Activated naive CD8-positive, alpha-beta T cell treated with anti-CD3 and anti-CD28 coated beads for 36 hours (primary cell): ENCODE results near the gene EIF1AD. TPM values are rescaled to one million over a fixed set of nuclear protein-coding genes. Genes with fewer than 3 reads are reported as not detected.
A peak's percentile ranks its signal among the peaks of the same experiment; 100 is the strongest.

ENCODE experiments used
- DNase-seq: peaks from one replicate; pipeline ENCODE4 v3.0.0; 2021
- H3K27ac Mint-ChIP-seq: one replicate; pipeline ENCODE4 v1.8.0; 2022; ENCODE audit warnings: mild to moderate bottlenecking, moderate library complexity, mixed read lengths
- H3K27me3 Mint-ChIP-seq: one replicate; pipeline ENCODE4 v1.8.0; 2022; ENCODE audit warnings: mild to moderate bottlenecking, mixed read lengths
- H3K36me3 Mint-ChIP-seq: one replicate; pipeline ENCODE4 v1.8.0; 2021; ENCODE audit warnings: mild to moderate bottlenecking, mixed read lengths
- H3K4me1 Mint-ChIP-seq: one replicate; pipeline ENCODE4 v1.8.0; 2021; ENCODE audit warnings: mixed read lengths
- H3K4me3 Mint-ChIP-seq: one replicate; pipeline ENCODE4 v1.8.0; 2022; ENCODE audit warnings: mild to moderate bottlenecking, moderate library complexity, mixed read lengths
- H3K9me3 Mint-ChIP-seq: one replicate; pipeline ENCODE4 v1.8.0; 2022; ENCODE audit warnings: mixed read lengths
- total RNA-seq, 2 experiments: library from RNA; stranded (reverse); gene quantifications; one replicate each; pipeline ENCODE4 v1.2.3, GENCODE V29; 2021

The EIF1AD gene
- total RNA-seq, 2 experiments from 2014 or later = 56.8 to 63.7 TPM

DNA sequence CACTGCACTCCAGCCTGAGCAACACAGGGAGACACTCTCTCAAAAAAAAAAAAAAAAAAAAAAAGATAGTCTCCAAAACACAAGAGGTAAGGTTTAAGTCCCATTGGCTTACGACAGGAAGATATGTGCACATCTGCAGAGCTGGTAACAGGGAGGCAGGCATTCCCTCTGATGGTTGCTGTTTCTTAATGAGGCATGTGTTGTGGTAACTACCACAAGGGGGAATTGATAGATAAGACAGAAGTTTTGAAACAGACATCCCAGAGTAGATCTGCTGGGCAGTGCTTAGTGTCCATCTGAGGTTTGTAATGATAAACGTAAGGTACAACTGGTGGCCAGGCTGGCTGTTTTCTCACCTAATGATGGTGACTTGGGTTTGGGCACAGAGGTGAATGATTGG, 4.7 kb downstream of the EIF1AD start:
- H3K9me3 Mint-ChIP-seq = no peaks in the 10 kb centered on the region
- H3K27me3 Mint-ChIP-seq = no peaks in the 10 kb centered on the region
- H3K36me3 Mint-ChIP-seq = peaks cover 40% of the 10 kb centered on the region
- peaks cover 24% of the 10 kb centered on the region for H3K4me1 Mint-ChIP-seq
- no peak overlapping the region for H3K27ac Mint-ChIP-seq
- DNase-seq = no peak
- no peak overlapping the region for H3K4me3 Mint-ChIP-seq

DNA sequence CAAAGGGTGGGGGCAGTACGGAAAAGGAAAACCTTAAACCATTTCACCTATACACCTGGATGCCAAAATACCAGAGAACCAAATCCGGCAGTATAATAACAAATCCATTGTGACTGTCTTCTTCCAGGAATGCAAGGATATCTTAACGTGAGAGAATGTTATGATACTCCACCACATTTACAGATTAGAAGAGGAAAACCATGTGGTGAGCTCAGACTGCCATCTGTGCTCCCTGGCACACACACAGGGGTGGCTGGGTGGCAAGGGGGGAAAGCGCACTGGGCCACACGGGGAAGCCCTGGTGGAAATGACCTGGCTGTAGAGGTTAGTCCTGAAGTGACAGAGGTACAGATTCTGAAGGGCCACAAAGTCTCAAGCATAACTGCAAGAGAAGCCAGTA, 9.9 kb downstream of the EIF1AD start:
- H3K4me1 Mint-ChIP-seq = peaks cover 6% of the 10 kb centered on the region
- H3K27me3 Mint-ChIP-seq = no peaks in the 10 kb centered on the region

DNA sequence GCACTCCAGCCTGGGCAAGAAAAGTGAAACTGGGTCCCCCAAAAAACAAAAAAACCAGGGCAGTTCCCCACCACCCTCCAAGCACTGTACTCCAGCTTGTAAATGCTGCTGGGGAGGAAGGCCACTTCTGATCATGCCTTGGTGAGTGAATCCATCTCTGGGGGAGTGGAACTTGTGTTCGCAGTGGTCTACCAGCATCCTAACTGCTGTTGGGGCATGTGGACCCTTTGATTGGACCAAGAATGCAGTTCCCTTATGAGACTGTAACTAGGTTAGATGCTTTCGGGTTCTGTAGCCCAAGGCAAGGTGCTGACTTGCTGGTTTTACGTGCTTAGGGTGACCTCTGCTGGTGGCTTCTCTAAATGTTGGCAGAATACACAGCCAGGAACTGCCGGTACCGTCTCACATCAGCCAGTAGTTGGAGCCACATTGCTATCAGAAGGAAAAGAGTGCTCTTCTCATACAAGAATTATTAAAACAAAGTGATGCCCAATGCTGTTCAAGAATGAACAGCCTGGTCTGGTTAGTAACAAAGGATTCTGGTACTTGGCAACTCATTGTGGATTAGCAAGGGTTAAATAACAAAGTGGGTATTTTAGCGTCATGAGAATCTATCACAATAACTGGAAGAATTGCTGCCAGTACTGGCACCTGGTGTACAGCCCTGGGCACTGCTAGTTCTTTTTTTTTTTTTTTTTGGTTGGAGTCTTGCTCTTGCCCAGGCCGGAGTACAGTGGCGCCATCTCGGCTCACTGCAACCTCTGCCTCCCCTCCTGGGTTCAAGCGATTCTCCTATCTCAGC, 13.0 kb downstream of the EIF1AD start:
- Mint-ChIP-seq H3K9me3 (no peaks in the 10 kb centered on the region), H3K27me3 (no peaks in the 10 kb centered on the region), H3K27ac (peak overlapping the region; percentile 69), H3K36me3 (peaks cover 9% of the 10 kb centered on the region), H3K4me1 (peaks cover 6% of the 10 kb centered on the region), H3K4me3 (no peak overlapping the region)
- DNase-seq = peak; percentile 86

More for the DNA sequence above, 9.9 kb downstream of the EIF1AD start:
- no peak overlapping the region for H3K4me3 Mint-ChIP-seq
- H3K36me3 Mint-ChIP-seq = peaks cover 11% of the 10 kb centered on the region
- no peak overlapping the region for H3K27ac Mint-ChIP-seq
- no peak for DNase-seq
- H3K9me3 Mint-ChIP-seq = no peaks in the 10 kb centered on the region

DNA sequence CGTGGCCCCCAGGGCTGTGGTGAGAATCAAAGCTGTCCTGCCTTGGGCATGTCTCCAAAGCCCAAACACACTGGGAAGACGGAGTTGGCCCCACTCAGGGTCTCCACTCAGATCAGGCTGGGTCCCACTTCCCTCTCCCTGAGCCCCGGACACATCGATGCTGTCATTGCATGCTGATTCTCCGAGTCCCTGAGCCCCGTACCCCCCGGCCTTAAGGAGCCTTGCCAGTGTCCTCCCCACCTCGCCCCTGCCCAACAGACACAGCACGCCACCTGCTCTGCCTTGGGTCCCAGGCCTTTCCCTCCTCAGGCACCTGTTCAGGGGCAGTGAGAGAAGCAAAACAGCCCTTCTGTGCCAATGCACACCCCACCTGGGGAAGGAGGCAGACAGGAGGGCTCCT, 14.6 kb downstream of the EIF1AD start:
- DNase-seq = no peak
- Mint-ChIP-seq H3K27me3 (no peaks in the 10 kb centered on the region), H3K4me1 (peaks cover 6% of the 10 kb centered on the region), H3K9me3 (no peaks in the 10 kb centered on the region), H3K4me3 (no peak overlapping the region), H3K27ac (no peak overlapping the region), H3K36me3 (peaks cover 9% of the 10 kb centered on the region)

DNA sequence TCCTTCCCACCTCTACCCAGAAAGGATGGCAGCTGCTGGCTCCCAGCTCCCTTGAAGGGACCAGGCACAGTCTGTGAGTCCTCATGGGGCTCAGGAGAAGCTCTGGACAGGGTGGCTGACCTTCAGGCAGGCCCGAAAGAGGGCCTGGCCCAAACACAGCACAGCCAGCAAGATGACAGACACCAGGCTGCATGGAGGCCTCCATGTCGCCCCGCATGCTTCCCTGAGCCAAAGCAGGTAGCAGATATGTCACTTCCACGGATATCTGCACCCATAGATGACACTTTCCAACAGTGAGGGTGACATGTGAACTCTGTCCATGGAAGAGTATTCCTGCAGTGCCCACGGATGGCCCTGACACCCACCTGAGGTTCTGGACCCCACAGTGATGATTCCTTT, 18.4 kb downstream of the EIF1AD start:
- H3K4me1 Mint-ChIP-seq = peaks cover under 1% of the 10 kb centered on the region
- H3K9me3 Mint-ChIP-seq = no peaks in the 10 kb centered on the region
- no peak overlapping the region for H3K27ac Mint-ChIP-seq

DNA sequence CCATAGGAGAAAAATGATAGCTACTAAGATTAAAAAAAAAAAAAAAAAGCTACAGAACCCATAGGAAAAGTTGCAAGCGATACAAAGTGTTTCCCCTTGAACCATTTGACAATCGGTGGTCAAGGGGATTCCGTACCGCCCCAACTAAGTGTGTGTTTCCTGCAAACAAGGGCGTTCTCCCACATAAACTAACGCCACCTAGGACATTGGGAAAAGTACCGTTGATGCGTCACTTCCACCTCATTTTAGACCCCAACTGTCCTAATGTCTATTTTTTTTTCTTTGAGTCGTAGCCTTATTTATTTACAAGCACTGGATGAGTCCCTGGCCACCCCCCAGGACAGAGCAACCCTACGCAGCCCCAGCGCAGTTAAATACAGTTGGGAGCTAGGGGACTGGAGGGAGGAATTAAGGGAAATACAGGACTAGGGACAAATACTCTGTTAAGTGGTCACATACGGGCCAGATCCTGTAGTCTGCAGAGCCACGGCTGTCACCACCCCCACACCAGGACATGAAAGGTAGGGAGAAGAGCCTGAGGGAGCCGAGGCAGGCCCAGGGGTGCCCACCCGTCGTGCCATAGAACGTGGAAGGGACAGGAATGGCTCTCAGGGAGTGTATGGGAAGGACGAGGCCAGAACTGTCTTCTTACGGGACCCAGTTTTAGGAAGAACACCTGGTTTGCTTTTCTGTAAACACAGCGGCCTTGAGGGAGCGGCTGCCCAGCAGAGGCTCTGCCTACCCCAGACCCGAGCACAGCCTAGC, 19.0 kb downstream of the EIF1AD start:
- Mint-ChIP-seq H3K27ac (no peak overlapping the region), H3K27me3 (no peaks in the 10 kb centered on the region), H3K4me1 (no peaks in the 10 kb centered on the region), H3K36me3 (peaks cover 11% of the 10 kb centered on the region), H3K9me3 (no peaks in the 10 kb centered on the region), H3K4me3 (no peak overlapping the region)
- DNase-seq = no peak

More for the DNA sequence above, 18.4 kb downstream of the EIF1AD start:
- Mint-ChIP-seq H3K4me3 (no peak overlapping the region), H3K27me3 (no peaks in the 10 kb centered on the region), H3K36me3 (peaks cover 11% of the 10 kb centered on the region)
- no peak for DNase-seq

DNA sequence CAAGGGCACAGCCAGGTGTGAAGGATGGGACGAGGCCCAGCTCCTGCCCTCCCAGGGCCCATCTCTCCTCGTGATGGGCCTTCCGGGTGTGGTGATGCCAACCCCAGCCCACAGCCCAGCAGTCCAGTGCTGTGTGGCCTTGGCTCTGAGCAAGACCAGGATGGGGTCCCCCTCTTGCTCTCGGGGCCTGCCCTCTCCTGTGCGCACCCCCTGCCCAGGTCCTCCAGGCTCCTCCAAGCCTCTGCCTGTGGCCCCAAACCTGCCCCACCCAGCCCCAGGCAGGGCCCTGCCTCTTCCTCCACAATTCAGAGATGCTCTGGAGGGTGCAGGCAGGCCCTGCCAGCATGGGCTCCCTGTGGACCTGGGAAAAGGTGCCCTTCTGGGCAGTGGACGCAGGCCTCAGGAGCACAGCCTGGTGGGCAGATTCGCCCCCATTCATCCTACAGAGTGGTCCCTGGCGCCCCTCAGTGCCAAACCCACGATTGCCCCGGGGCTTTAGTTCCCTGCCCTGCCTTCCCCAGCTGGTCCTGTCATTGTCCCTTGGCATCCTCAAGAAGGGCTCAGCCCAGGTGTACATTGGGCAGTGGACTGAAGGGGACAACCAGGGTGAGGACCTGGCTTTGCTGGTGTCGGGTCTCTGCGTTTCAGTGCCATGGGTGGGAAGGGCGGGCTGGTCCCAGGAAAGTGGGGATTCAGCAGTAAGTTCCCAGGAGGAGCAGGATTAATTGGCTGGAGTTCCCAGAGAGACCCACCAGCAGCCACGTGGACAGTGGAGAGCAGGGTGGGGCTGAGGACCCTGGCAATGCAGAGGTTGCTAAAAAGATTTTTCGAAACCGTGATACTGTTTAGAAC, 19.8 kb downstream of the EIF1AD start:
- peaks cover 9% of the 10 kb centered on the region for H3K36me3 Mint-ChIP-seq
- H3K4me1 Mint-ChIP-seq = no peaks in the 10 kb centered on the region
- no peak for DNase-seq
- no peak overlapping the region for H3K27ac Mint-ChIP-seq
- H3K4me3 Mint-ChIP-seq = no peak overlapping the region
- H3K9me3 Mint-ChIP-seq = no peaks in the 10 kb centered on the region
- no peaks in the 10 kb centered on the region for H3K27me3 Mint-ChIP-seq

DNA sequence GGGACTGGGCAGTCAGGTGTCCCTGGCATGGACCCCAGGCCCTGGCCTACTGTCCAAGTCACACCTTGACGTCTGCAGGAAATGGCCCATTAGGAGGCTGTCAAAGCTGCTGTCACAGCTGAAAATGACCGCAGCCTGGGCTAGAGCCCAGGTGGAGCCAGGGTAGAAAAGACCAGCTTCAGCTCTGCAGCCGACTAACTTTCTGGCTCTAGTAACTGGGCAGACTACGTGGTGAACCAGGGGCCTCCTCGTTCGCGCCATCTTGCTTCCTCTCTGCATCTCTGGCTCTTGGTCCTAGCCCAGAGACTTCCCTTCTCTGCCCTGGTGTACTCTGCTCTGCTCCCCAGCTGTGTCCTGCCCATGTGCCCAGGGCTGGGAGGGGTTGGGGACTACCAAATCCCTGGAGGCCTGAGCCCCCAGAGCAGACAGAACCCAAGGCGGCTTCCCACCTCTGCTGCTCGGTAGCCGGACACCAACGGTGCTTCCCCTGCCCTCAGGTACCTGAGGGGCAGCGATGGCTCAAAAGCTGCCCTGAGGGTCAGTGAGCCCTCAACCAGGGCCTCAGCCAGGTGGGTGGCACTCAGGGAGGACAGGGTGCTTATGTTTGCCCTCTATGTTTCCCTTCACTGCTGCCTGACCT, 20.7 kb downstream of the EIF1AD start:
- Mint-ChIP-seq H3K4me3 (no peak overlapping the region), H3K27ac (no peak overlapping the region), H3K9me3 (no peaks in the 10 kb centered on the region), H3K36me3 (peaks cover 9% of the 10 kb centered on the region), H3K27me3 (no peaks in the 10 kb centered on the region), H3K4me1 (no peaks in the 10 kb centered on the region)
- no peak for DNase-seq

DNA sequence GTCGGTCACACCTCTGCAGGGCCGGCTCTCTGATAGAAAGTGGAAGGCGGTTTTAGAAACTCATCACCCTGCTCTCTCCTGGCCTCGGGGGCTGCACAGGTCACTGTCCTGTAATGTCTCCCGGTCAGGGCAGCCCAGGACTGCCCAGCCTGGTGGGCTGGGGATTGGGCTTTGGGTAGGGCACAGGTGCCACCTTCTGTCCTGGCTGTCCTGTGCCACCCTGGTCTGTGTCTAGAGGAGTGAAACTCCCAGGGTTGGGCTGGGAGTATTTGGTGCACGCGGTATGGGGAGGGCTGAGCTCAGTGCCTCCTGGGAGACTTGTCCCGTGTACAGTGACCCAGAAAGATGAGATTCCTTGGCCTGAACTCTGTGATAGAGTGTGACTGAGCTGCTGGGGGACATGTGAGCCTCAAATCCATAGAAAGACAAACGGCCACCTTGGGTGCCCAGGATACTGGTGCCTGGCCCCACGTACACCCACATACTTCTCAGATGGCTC, 22.6 kb downstream of the EIF1AD start:
- H3K27ac Mint-ChIP-seq = no peak overlapping the region
- no peak overlapping the region for H3K4me3 Mint-ChIP-seq
- H3K27me3 Mint-ChIP-seq = no peaks in the 10 kb centered on the region
- no peak for DNase-seq
- no peaks in the 10 kb centered on the region for H3K9me3 Mint-ChIP-seq
- H3K36me3 Mint-ChIP-seq = peaks cover 17% of the 10 kb centered on the region
- no peaks in the 10 kb centered on the region for H3K4me1 Mint-ChIP-seq

DNA sequence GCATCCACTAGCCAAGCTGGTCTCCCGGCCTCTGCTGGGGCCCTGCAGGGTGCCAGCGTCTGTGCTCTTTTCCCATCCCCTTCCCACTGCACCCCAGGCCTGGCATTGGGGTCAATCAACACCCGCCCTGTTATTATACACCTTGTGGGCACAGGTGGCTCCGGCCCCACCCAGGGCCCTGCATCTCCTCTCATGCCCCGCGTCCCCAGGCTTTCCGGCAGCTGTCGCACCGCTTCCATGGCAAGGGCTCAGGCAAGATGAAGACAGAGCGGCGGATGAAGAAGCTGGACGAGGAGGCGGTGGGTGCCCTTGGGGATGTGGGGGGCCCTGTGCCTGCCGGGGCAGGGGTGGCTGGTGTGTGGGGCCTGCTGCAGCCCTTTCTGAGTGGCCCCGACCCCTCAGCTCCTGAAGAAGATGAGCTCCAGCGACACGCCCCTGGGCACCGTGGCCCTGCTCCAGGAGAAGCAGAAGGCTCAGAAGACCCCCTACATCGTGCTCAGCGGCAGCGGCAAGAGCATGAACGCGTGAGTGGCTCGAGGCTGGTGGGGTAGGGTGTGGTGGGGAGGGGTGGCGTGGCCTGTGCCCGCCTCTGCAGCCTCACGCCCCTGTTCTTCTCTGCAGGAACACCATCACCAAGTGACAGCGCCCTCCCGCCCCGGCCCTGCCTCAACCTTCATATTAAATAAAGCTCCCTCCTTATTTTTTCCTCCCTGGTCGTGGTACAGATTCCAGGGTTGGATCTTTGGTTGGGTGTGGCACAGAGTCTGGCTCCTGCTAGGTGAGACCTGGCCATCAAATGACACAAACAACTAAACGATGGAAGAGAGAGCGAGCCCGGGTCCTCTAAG, 23.3 kb downstream of the EIF1AD start:
- H3K4me1 Mint-ChIP-seq = no peaks in the 10 kb centered on the region
- no peaks in the 10 kb centered on the region for H3K9me3 Mint-ChIP-seq
- no peak for DNase-seq
- H3K27me3 Mint-ChIP-seq = no peaks in the 10 kb centered on the region
- H3K4me3 Mint-ChIP-seq = no peak overlapping the region
- H3K36me3 Mint-ChIP-seq = peaks cover 21% of the 10 kb centered on the region
- no peak overlapping the region for H3K27ac Mint-ChIP-seq

DNA sequence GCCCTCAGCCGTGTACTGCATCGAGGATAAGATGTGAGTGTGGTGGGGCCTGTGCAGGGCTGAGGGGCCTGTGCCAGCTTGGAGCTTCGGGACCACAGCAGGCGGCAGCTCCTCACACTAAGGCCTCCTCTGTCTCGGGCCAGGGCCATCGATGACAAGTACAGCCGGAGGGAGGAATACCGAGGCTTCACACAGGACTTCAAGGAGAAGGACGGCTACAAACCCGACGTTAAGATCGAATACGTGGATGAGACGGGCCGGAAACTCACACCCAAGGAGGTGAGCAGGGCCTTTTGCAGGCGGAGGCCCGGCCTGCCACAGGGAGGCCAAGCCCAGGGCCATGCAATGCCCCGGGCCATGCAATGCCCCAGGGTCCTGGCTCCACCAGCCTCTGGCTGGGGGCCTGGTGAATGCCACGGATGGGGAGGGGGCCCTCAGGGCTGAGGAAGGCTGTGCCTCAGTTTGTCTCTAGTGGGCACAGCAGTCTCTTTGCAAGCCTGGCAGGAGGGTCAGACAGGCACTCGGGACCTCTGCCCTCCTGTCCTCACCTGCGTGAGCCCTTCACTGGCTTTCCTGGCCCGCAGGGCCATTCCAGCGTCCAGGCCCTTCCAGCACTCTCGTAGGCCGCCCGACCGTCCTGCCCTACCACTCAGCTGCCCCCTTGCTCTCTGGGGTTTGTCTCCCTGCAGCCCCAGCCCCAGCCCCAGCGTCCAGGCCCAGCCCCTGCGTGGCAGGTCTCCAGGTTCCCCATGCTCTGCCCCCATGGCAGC, 24.2 kb downstream of the EIF1AD start:
- peaks cover 26% of the 10 kb centered on the region for H3K36me3 Mint-ChIP-seq
- no peak for DNase-seq
- no peaks in the 10 kb centered on the region for H3K9me3 Mint-ChIP-seq
- H3K4me3 Mint-ChIP-seq = no peak overlapping the region
- H3K27ac Mint-ChIP-seq = no peak overlapping the region
- H3K27me3 Mint-ChIP-seq = no peaks in the 10 kb centered on the region
- H3K4me1 Mint-ChIP-seq = no peaks in the 10 kb centered on the region

DNA sequence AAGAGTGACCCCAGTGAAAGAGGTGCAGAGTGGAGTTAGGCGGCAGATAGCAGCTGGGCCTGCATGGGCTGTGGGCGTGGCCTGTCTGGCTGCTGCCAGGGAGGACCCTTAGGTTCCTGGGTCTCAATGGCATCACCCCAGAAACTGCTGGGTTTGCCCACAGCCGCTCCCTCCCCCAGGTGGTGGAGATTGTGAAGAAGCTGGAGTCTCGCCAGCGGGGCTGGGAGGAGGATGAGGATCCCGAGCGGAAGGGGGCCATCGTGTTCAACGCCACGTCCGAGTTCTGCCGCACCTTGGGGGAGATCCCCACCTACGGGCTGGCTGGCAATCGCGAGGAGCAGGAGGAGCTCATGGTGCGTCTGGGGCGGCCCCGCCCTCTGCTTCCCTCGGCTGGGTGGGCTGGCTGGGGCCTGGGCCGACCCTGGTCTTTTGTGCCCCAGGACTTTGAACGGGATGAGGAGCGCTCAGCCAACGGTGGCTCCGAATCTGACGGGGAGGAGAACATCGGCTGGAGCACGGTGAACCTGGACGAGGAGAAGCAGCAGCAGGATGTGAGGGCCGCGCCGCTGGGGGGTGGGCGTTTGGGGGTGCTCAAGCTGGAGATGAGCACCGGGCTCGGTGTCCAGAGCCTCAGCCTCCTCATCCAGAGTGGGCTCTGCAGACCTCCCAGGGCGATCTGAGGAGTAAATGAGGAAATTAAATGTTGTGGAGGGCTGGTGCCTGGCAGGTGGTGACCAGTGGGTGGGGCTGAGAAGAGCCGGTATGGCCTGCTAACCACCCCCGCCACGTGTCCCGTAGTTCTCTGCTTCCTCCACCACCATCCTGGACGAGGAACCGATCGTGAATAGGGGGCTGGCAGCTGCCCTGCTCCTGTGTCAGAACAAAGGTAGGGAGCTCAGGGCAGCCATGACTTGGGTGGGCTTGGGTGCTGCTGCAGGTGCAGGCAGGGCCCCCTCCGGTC, 25.5 kb downstream of the EIF1AD start:
- Mint-ChIP-seq H3K27me3 (no peaks in the 10 kb centered on the region), H3K27ac (no peak overlapping the region), H3K4me3 (no peak overlapping the region), H3K9me3 (no peaks in the 10 kb centered on the region), H3K4me1 (no peaks in the 10 kb centered on the region), H3K36me3 (peaks cover 33% of the 10 kb centered on the region)
- DNase-seq = no peak
